ENCODE data around the gene NFATC1. TPM values are rescaled to one million over a fixed set of nuclear protein-coding genes. Genes with fewer than 3 reads are reported as not detected.

Gene NFATC1
- total and polyA plus RNA-seq, 2 experiments from 2014 or later, result 4.2 to 11.3 TPM

- Histone ChIP-seq H4K20me1 (ENCODE audit: insufficient read depth, poor library complexity, severe bottlenecking) (no peaks in the 10 kb centered on the region), H3K4me3 (no peak overlapping the region), H3K27me3 (no peaks in the 10 kb centered on the region), H2AFZ (no peak overlapping the region), H3K27ac (no peak overlapping the region), H3K9me2 (replicated peaks; ENCODE audit: insufficient read depth) (no peaks in the 10 kb centered on the region), H3K36me3 (replicated peaks; ENCODE audit: insufficient read depth, low read depth) (no peaks in the 10 kb centered on the region), H3K4me2 (no peak overlapping the region), H3K4me1 (ENCODE audit: insufficient read depth) (no peaks in the 10 kb centered on the region), H3K9me3 (ENCODE audit: low read depth) (no peaks in the 10 kb centered on the region), H3K79me2 (no peaks in the 10 kb centered on the region)
- 77% methylated on average over 12 of the region's 12 CpGs for WGBS (ENCODE audit: low lambda C conversion rate, missing lambda C conversion rate)
- no peak for DNase-seq (ENCODE audit: low spot score)
- TF ChIP-seq EZH2phosphoT487 (IDR thresholded peaks at IDR 0.05; ENCODE audit: low read depth, severe bottlenecking, unreplicated experiment) (no peak), EZH2 (IDR thresholded peaks at IDR 0.05; ENCODE audit: borderline replicate concordance) (no peak), CTCF (IDR thresholded peaks at IDR 0.05; ENCODE audit: poor library complexity) (no peak)
Measured at GRCh38 chr18:79468119-79468789, 72.5 kb downstream of the NFATC1 start.

- DNase-seq (ENCODE audit: low spot score), result no peak
- Histone ChIP-seq H3K4me1 (ENCODE audit: insufficient read depth) (no peaks in the 10 kb centered on the region), H3K36me3 (replicated peaks; ENCODE audit: insufficient read depth, low read depth) (no peaks in the 10 kb centered on the region), H3K9me2 (replicated peaks; ENCODE audit: insufficient read depth) (no peaks in the 10 kb centered on the region), H3K79me2 (no peaks in the 10 kb centered on the region), H3K27ac (no peak overlapping the region), H2AFZ (no peak overlapping the region), H3K4me2 (no peak overlapping the region), H3K27me3 (no peaks in the 10 kb centered on the region), H3K4me3 (no peak overlapping the region), H3K9me3 (ENCODE audit: low read depth) (no peaks in the 10 kb centered on the region), H4K20me1 (ENCODE audit: insufficient read depth, poor library complexity, severe bottlenecking) (no peaks in the 10 kb centered on the region)
- WGBS (ENCODE audit: low lambda C conversion rate, missing lambda C conversion rate), result 92% methylated on average over 14 of the region's 17 CpGs
- TF ChIP-seq EZH2 (IDR thresholded peaks at IDR 0.05; ENCODE audit: borderline replicate concordance) (no peak), CTCF (IDR thresholded peaks at IDR 0.05; ENCODE audit: poor library complexity) (no peak), EZH2phosphoT487 (IDR thresholded peaks at IDR 0.05; ENCODE audit: low read depth, severe bottlenecking, unreplicated experiment) (no peak)
Measured at GRCh38 chr18:79469309-79469708, 73.6 kb downstream of the NFATC1 start.

DNA sequence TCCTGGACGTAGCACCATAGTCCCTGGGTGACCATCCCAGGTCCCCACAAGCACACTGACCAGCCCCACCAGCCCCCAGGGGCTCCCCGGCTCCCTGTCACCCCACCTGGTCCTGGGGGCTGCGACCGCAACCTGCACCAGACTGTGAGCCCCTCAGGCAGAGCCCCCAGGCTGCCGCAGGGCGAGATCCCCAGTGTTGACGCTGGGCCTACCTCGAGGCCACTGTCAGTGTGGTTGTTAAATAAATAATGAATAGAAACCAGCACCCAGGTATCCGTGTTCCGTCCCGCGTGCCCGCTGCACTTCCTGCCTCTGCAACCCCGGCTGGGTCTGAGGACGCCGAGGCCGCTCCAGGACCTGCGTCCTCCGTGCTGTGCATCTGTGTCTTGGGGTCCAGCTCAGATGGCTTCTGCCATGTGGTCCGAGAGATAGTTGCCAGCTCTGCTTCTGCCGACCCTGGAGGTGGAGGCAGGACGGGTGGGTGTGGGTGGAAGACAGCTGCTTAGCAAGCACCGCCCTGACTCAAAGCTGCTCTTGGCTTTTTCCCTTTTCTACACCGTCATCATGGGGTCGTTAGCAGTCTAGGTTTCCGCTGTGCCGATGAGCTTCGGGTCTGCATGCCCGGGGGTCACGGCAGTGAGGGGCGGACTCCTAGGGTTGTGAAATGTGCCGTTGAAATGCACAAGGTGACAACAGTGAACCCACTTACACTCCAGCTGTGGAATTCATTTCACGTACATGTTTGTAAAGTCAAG, 74.2 kb downstream of the NFATC1 start:
- no peaks in the 10 kb centered on the region for H3K9me3 ChIP-seq (ENCODE audit: low read depth)
- 93% methylated on average over 33 of the region's 33 CpGs for WGBS (ENCODE audit: low lambda C conversion rate, missing lambda C conversion rate)
- no peaks in the 10 kb centered on the region for H3K79me2 ChIP-seq
- no peaks in the 10 kb centered on the region for H3K4me1 ChIP-seq (ENCODE audit: insufficient read depth)
- TF ChIP-seq CTCF (IDR thresholded peaks at IDR 0.05; ENCODE audit: poor library complexity) (no peak), EZH2phosphoT487 (IDR thresholded peaks at IDR 0.05; ENCODE audit: low read depth, severe bottlenecking, unreplicated experiment) (no peak), EZH2 (IDR thresholded peaks at IDR 0.05; ENCODE audit: borderline replicate concordance) (no peak)
- no peaks in the 10 kb centered on the region for H4K20me1 ChIP-seq (ENCODE audit: insufficient read depth, poor library complexity, severe bottlenecking)
- H3K27ac ChIP-seq, result no peak overlapping the region
- no peaks in the 10 kb centered on the region for H3K27me3 ChIP-seq
- no peak for DNase-seq (ENCODE audit: low spot score)
- no peak overlapping the region for H2AFZ ChIP-seq
- no peaks in the 10 kb centered on the region for H3K9me2 ChIP-seq (replicated peaks; ENCODE audit: insufficient read depth)
- no peak overlapping the region for H3K4me3 ChIP-seq
- H3K4me2 ChIP-seq, result no peak overlapping the region
- no peaks in the 10 kb centered on the region for H3K36me3 ChIP-seq (replicated peaks; ENCODE audit: insufficient read depth, low read depth)
